ENCODE results near the gene CDH11.

Gene CDH11

GRCh38 chr16:65069766-65070165, 52.1 kb downstream of the CDH11 start:
- DNase-seq (ENCODE audit: low read depth), result no peak

- DNase-seq (ENCODE audit: low read depth), result peak; percentile 75
Observed at GRCh38 chr16:65069065-65069464, 52.8 kb downstream of the CDH11 start.

GRCh38 chr16:65068151-65068740, 53.6 kb downstream of the CDH11 start:
- peak; percentile 72 for DNase-seq (ENCODE audit: low read depth)

GRCh38 chr16:65066651-65067050, 55.2 kb downstream of the CDH11 start:
- no peak for DNase-seq (ENCODE audit: low read depth)

- no peak for DNase-seq (ENCODE audit: low read depth)
Observed at GRCh38 chr16:65065031-65065430, 56.8 kb downstream of the CDH11 start.

- no peak for DNase-seq (ENCODE audit: low read depth)
Observed at GRCh38 chr16:65064131-65064530, 57.7 kb downstream of the CDH11 start.

GRCh38 chr16:65062736-65063583, 58.9 kb downstream of the CDH11 start:
- no peak for DNase-seq (ENCODE audit: low read depth)

- no peak for DNase-seq (ENCODE audit: low read depth)
Observed at GRCh38 chr16:65061935-65062518, 59.8 kb downstream of the CDH11 start.

GRCh38 chr16:65061263-65061662, 60.6 kb downstream of the CDH11 start:
- DNase-seq (ENCODE audit: low read depth), result no peak

- DNase-seq (ENCODE audit: low read depth), result no peak
Observed at GRCh38 chr16:65059406-65059980, 62.4 kb downstream of the CDH11 start.

GRCh38 chr16:65057184-65057583, 64.7 kb downstream of the CDH11 start:
- DNase-seq (ENCODE audit: low read depth), result no peak

- no peak for DNase-seq (ENCODE audit: low read depth)
Observed at GRCh38 chr16:65054457-65054856, 67.4 kb downstream of the CDH11 start.

- no peak for DNase-seq (ENCODE audit: low read depth)
Observed at GRCh38 chr16:65049679-65050078, 72.2 kb downstream of the CDH11 start.

- no peak for DNase-seq (ENCODE audit: low read depth)
Observed at GRCh38 chr16:65045961-65046360, 75.9 kb downstream of the CDH11 start.

GRCh38 chr16:65044873-65045272, 77.0 kb downstream of the CDH11 start:
- peak; percentile 66 for DNase-seq (ENCODE audit: low read depth)

- DNase-seq (ENCODE audit: low read depth), result no peak
Observed at GRCh38 chr16:65044026-65044425, 77.8 kb downstream of the CDH11 start.

GRCh38 chr16:65042438-65043365, 79.2 kb downstream of the CDH11 start:
- DNase-seq (ENCODE audit: low read depth), result no peak

- no peak for DNase-seq (ENCODE audit: low read depth)
Observed at GRCh38 chr16:65041667-65042066, 80.2 kb downstream of the CDH11 start.

GRCh38 chr16:65038100-65038499, 83.8 kb downstream of the CDH11 start:
- DNase-seq (ENCODE audit: low read depth), result no peak

GRCh38 chr16:65037556-65037955, 84.3 kb downstream of the CDH11 start:
- DNase-seq (ENCODE audit: low read depth), result no peak

GRCh38 chr16:65034915-65035314, 86.9 kb downstream of the CDH11 start:
- no peak for DNase-seq (ENCODE audit: low read depth)

GRCh38 chr16:65032387-65032786, 89.5 kb downstream of the CDH11 start:
- DNase-seq (ENCODE audit: low read depth), result no peak
